RCC 7860 (cell line): Measurements from ENCODE around the gene KPRP.

Experiments used
- DNase-seq: peaks from one replicate; pipeline ENCODE4 v3.0.0-alpha.2; 2015; ENCODE audit warnings: low spot score
- FAIRE-seq: peaks from 2 replicates; lab custom pipeline; 2012; peaks lifted over from hg19 to GRCh38; lab: Jason Lieb, UNC

The KPRP gene

DNA sequence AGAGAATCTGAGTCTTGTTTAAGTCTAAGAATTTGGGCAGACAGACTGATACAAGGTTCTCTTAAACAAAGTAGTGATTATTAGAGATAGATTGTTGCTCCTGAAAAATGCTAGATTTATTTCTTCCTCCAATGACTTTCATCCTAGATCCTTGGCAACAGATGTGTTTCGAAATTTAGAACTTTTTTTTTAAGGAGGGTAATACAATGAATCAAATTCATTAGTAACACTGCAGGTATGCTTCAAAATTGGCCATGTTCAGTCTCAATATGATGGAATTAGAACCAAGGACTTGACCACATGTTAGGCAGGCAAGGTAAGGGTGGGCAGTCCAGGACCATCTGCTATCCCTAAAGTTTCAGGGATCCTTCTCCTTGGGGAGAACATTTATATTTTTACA lies 12.6 kb downstream of the KPRP start:
- no peak for DNase-seq
- no peak for FAIRE-seq

DNA sequence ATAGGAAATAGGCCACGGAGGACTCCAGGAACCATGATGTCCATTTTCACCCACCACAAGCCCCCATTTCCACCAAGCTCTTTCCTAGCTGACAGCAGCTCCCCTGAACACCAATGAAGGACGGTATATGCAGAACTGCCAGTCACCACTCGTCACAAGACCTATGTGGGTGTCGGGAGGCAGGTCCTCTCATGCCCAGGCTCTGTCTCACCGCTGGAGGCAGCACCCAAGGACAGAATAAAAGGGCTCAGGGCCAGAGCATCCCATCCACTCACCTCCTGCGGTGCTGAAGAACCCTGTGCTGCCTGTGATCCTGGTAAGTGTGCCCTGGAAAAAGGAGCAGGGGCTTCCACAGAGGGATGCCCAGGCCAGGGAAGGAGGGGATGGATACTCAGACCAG lies 17.1 kb downstream of the KPRP start, which contains the start of gene LCE1F:
Gene LCE1F (plus strand): TSS at position 266 of the 400 bp plus-strand sequence. CDS start 1,232 bp downstream, outside the sequence.
- DNase-seq (no peak), FAIRE-seq (no peak)

DNA sequence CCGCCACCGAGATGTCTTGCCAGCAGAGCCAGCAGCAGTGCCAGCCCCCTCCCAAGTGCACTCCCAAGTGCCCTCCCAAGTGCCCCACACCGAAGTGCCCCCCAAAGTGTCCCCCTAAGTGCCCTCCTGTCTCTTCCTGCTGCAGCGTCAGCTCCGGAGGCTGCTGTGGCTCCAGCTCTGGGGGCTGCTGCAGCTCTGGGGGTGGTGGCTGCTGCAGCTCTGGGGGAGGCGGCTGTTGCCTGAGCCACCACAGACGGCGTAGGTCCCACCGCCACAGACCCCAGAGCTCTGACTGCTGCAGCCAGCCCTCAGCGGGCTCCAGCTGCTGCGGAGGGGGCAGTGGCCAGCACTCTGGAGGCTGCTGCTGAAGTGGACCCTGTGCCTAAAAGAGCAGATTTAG lies 18.5 kb downstream of the KPRP start:
- DNase-seq (no peak), FAIRE-seq (no peak)

DNA sequence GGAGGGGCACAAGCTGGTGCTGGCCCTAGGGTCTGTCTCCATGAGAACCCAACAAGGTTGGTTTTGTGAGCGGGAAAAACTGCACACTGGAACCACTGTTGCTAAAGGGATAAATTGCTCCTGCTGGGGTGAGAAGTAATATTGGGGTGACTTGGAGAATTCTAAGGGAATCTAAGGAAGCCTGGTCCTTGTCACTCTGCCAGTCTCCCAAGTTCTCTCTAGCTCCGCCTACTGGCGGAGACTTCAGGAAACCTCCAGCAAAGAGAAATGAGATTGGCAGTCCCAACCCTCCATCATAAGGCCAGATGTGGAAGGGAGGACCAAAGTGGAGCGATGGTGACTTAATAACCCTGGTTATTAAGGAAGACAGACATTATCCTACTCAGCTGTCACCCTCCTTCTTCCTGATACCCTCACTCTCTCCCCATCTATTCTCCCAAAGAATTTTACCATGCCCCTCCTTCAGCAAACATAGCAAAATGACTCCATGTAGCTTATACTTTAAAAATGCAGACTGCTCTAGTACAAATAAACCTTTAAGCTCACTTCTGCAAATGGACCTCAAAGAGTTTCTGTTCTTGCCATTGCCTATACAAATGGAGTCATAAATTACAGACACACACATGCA lies 19.8 kb downstream of the KPRP start:
- FAIRE-seq, result no peak
- no peak for DNase-seq

DNA sequence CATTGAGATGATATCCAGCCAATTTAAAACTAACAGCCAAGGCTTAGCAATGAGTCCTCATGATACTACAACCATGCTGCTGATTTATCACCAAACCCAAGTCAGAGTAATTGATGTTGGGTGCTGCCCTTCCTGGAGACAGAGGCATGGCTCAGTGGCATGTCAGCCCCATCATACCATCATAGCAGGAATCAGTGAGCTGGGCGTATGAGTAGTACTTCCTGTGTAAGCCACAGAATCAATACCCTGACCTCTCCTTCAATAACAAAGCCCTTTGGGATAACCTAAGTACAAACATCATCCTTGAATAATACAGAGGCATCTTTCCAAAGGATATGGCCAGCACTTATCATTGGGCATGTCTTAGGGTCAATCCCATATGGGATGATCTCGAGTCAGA lies 25.3 kb downstream of the KPRP start:
- DNase-seq, result no peak
- no peak for FAIRE-seq

DNA sequence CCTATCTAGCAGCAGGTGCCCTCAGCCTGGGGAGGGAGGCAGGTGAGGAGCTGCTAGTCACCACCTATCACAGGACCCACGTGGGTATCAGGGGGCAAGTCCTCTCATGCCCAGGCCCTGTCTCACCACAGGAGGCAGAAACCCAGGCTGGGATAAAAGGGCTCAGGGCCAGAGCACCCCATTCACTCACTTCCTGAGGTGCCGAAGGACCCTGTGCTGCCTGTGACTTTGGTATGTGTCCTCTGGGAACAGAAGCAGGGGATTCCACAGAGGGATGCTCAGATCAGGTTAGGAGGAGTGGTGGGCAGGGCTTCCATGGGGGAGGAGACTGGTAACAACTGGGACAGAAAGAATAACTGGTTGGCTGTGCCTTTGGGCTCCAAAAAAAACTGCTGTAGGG lies 28.3 kb downstream of the KPRP start, which contains the start of gene LCE1E:
Gene LCE1E (plus strand): TSS at position 181 of the 400 bp plus-strand sequence. CDS start 1,043 bp downstream, outside the sequence.
- FAIRE-seq (no peak), DNase-seq (no peak)

DNA sequence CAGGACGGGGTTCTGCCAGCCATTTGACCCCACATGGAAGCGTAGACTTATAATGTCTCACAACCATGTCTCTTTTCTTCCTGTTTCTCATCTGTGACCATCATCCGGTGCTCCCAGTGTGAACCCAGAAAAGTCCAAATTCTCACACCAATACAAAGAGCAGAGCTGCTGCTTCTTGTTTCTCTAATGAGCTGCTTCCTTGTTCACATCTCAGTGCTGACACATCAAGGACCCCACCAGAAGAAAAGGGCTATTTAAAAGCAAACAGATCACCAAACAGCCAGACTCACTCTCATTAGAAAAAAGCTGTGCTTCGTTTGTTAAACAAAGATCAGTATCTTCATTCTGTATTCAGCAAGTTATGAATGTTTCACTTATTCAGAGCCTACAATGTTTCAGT lies 37.9 kb downstream of the KPRP start:
- DNase-seq (no peak), FAIRE-seq (no peak)

DNA sequence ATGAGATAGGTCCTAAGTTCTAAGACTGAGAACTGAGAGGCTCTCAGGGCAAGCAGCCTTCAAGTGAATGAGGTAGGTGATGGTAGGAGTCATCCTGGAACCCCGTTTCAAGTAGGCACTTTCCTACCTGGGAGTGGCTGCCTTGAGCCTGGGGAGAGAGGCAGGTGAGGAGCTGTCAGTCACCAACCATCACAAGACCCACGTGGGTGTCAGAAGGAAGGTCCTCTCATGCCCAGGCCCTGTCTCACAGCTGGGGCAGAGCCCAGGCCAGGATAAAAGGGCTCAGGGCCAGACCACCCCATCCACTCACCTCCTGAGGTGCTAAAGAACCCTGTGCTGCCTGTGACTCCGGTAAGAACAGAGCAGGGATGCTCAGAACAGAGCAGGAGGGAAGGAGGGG lies 38.6 kb downstream of the KPRP start, which contains the start of gene LCE1D:
Gene LCE1D (plus strand): TSS at position 301 of the 400 bp plus-strand sequence. CDS start 1,074 bp downstream, outside the sequence.
- FAIRE-seq, result no peak
- no peak for DNase-seq

DNA sequence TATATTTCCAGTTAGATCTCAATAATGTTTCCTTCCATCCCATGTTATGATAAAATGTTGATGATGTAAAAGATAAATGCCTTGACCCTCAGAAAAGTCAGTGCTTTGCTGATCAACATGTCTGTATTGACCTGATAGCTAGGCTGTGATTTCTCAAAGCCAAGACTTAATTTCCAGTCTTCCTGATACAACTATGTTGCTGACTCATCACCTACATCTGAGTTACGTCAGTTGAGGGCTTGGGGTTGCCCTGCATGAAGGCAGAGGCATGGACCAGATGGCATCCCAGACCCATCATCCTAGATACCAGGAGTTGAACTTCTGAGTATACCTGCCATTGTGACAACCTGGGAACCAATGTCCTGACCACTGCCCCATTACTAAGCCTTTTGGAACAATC lies 43.5 kb downstream of the KPRP start:
- FAIRE-seq (no peak), DNase-seq (no peak)

DNA sequence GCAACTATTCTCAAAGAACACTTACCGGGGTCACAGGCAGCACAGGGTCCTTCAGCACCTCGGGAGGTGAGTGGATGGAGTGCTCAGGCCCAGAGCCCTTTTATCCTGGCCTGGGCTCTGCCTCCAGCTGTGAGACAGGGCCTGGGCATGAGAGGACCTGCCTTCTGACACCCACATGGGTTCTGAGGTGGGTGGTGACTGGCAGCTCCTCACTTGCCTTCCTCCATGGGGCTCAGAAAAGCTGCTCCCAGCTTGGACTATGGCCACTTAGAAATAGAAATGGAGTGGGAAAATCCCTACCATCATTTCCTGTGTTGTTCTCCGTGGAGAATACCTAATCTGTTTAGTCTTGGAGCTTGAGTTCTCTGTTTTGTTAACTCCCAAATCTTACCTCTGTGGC lies 48.8 kb downstream of the KPRP start, which contains the start of gene LCE1C:
Gene LCE1C (minus strand): TSS at position 76 of the 400 bp plus-strand sequence. CDS start 1,173 bp downstream, outside the sequence.
- DNase-seq (no peak), FAIRE-seq (no peak)

DNA sequence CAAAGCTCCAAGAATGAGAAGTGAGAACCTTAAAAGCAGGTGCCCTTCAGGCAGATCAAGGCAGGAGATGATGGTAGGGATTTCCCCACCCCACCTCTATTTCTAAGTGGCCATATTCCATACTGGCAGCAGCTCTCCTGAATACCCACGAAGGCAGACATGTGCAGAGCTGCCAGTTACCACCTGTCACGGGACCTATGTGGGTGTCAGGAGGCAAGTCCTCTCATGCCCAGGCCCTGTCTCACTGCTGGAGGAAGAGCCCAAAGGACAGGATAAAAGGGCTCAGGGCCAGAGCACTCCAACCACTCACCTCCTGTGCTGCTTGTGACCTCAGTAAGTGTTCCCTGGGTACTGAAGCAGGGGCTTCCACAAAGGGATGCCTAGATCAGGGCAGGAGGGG lies 53.2 kb downstream of the KPRP start:
- DNase-seq (no peak), FAIRE-seq (no peak)
